Measurements from ENCODE around the gene PSAP.

Gene PSAP

DNA sequence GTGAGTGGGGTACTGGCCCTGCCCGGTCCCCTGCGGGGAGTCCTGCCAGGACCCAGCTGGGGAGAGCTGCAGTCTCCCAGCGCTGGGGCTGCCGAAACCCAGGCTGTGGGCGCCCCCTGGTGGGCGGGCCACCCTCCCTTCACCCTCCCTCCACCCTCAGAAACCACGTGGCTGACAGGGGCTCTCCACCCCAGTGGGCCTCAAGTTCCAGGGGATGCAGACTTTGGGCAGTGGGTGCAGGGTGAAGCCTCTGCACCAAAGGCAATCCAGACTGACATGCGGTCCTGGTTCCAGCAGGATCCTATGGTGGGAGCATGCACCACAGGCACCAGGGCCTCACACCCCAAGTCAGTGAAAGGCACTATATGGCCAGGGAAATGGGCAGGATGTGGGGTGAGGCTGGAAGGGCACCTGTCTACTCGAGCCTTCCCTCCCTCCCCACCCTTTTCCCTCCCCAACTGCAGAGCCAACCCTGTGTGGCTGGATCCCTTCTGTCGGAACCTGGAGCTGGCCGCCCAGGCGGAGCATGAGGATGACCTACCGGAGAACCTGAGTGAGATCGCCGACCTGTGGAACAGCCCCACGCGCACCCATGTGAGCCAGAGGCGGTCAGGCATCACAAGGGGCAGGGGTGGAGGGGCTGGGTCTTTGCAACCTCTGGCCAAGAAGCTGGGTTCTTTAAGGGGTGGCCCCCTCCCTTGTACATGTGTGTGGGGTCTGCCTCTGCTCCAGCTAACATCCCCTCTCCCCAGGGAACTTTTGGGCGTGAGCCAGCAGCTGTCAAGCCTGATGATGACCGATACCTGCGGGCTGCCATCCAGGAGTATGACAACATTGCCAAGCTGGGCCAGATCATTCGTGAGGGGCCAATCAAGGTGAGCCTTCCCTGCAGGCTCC is 38.8 kb downstream of the PSAP start:
- no peak overlapping the region for H3K27ac ChIP-seq
- DNase-seq (ENCODE audit: low read depth, low spot score) = no peak

DNA sequence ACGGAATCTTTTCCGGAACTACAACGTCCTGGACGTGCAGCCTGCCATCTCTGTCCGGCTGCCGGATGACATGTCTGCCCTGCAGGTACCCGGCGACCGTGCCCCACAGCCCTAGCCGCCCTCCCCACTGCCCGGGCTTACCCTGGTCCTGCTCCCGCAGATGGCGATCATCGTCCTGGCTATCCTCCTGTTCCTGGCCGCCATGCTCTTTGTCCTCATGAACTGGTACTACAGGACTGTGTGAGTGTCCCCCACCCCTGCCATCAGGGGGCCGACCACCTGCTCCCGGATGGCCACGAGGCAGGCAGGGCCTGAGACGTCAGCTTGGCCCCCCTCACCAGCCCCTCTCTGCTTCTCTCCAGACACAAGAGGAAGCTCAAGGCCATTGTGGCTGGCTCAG is 39.7 kb downstream of the PSAP start:
- DNase-seq (ENCODE audit: low read depth, low spot score) = no peak
- H3K27ac ChIP-seq = no peak overlapping the region

DNA sequence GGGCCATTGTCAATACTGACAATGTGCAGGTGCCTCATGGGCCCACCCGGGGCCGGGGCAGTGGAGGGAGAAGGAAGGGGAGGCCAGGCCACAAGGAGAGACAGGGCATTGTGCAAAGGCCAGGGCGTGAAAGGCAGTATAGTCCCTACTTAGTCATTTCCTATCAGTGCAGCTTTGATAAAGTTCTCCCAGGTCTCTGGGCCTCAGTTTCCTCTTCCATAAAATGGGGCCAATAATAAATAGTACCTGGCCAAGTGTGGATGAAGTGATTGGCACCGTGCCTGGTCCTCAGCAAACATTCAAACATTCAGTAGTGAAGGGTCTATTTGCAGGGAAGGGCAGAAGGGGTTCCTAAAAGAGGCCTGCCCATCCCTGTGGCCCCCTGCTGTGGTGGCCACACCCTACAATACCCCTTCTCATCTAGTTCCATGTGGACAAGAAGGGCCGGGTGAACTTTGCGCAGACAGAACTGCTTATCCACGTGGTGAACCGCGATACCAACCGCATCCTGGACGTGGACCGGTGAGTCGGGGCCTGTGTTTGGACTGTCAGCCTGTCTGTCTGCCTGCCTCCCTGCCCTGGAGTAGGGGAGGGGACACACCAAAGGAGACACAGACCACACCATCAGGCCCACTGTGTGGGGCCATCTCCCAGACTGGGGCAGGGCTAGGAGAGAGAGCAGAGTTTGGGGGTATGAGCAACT is 40.9 kb downstream of the PSAP start:
- no peak for DNase-seq (ENCODE audit: low read depth, low spot score)
- H3K27ac ChIP-seq = no peak overlapping the region

DNA sequence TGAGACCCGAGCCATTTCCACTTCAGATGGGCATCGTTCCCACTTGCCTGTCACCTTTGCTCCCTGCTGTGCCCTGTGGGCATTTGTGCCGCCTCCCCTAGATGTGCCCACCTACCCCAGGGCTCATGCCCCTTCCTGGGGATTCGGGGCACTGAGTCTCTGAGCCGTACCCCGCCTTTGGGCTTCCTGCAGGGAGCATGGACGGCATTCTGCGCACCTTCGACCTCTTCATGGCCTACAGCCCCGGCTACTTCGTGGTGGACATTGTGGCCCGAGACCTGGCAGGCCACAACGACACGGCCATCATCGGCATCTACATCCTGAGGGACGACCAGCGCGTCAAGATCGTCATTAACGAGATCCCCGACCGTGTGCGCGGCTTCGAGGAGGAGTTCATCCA is 41.4 kb downstream of the PSAP start:
- H3K27ac ChIP-seq = no peak overlapping the region
- DNase-seq (ENCODE audit: low read depth, low spot score) = no peak

DNA sequence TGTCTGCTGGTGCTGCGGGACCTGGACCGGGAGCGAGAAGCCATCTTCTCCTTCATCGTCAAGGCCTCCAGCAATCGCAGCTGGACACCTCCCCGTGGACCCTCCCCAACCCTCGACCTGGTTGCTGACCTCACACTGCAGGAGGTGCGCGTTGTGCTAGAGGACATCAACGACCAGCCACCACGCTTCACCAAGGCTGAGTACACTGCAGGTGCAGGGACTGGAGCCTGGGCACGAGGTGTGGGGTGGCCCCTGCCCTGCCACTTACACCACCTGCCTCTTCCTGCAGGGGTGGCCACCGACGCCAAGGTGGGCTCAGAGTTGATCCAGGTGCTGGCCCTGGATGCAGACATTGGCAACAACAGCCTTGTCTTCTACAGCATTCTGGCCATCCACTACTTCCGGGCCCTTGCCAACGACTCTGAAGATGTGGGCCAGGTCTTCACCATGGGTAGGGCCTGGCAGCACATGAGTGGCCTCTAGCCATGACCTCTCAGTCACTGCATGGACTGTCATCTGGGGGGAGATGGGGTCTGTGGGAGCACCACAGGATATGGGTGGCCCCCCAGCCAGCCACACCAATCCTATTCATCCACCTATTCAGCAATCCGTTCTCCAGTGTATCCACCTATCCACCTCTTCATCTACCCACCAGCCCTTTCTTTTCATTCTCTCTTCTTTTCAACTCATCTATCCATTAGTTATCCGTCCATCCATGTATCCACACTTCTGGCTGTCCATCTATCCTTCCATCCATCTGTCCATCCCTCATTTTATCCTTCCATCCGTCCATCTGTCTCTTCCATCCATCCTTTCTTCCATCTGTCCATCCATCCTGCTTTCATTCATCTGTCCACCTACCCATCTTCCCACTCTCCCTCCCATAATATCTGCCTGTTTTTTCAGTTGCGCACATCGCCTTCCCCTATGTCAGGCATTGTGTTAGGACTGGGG is 43.2 kb downstream of the PSAP start:
- H3K27ac ChIP-seq = no peak overlapping the region
- DNase-seq (ENCODE audit: low read depth, low spot score) = no peak

DNA sequence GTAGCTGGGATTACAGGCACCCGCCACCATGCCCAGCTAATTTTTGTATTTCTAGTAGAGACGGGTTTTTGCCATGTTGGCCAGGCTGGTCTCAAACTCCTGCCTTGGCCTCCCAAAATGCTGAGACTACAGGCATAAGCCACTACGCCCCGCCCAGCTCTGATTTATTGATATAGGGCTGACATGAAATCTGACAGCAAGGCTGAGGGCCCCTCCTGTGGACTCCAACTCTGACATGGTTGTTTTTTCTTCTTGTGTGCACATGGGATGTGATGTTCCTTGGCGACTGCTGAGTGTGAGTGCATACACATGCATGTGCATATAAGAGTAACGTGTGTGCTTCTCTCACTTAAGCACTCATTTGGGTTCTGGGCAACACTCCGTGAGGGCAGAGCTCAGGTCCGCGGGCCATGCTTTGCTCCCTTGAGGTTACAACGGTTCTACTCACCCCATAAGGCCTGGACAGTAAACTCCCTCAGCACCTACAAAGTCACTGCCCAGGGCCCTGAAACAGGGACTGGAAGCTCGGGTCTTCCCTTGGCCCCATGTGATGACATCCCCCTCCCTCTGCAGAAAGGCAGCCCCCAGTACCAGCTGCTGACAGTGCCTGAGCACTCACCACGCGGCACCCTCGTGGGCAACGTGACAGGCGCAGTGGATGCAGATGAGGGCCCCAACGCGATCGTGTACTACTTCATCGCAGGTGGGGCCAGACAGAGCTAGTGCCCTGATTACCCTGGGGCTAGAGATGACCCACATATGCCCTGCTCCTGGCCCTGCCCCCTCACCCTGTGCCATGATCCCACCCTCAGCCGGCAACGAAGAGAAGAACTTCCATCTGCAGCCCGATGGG is 44.1 kb downstream of the PSAP start:
- no peak for DNase-seq (ENCODE audit: low read depth, low spot score)
- no peak overlapping the region for H3K27ac ChIP-seq

DNA sequence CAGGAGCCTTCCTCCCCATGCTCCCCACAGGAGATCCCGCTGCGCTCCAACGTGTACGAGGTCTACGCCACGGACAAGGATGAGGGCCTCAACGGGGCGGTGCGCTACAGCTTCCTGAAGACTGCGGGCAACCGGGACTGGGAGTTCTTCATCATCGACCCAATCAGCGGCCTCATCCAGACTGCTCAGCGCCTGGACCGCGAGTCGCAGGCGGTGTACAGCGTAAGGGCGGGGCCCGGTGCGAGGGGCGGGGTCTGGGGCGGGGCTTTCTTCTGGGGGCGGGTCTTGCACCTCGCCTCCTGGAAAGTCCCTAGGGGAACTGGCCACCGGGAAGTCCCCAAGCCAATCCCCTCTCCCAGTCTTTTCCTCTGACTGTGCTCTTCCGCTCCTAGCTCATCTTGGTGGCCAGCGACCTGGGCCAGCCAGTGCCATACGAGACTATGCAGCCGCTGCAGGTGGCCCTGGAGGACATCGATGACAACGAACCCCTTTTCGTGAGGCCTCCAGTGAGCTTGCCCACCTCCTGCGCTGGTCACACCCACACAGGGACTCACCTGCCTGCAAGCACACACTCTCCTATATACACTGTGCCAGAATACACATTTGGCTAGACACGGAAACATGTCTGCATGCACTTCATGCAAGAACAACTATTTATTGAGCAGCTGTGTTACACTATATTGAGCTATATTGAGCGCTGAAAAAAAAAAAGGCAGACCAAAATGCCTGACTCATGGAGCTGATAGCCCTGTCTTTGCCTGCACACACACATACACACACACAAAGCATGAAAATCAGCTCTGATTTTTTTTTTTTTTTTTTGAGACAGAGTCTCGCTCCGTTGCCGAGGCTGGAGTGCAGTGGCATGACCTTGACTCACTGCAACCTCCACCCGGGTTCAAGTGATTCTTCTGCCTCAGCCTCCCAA is 45.0 kb downstream of the PSAP start:
- H3K27ac ChIP-seq = no peak overlapping the region
- no peak for DNase-seq (ENCODE audit: low read depth, low spot score)

DNA sequence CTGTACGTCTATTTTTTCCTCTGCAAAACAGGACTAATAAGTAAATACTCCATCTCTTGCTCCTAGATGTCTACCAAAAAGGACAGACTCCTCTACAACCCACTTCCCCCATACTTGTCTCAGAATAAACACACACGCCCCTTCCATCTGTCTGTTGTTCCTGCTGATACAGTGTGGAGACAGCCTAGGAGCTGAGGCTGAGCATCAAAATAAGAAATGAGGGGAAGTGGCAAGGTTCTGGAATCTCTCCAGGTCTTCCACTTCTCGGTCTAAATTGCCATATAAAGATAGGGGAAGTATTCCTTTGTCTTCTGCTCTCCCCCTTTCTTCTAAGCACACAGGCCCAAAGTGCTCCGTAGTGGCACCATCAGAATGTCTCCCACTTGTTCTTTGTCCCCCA is 47.0 kb downstream of the PSAP start:
- H3K27ac ChIP-seq = no peak overlapping the region
- DNase-seq (ENCODE audit: low read depth, low spot score) = no peak

DNA sequence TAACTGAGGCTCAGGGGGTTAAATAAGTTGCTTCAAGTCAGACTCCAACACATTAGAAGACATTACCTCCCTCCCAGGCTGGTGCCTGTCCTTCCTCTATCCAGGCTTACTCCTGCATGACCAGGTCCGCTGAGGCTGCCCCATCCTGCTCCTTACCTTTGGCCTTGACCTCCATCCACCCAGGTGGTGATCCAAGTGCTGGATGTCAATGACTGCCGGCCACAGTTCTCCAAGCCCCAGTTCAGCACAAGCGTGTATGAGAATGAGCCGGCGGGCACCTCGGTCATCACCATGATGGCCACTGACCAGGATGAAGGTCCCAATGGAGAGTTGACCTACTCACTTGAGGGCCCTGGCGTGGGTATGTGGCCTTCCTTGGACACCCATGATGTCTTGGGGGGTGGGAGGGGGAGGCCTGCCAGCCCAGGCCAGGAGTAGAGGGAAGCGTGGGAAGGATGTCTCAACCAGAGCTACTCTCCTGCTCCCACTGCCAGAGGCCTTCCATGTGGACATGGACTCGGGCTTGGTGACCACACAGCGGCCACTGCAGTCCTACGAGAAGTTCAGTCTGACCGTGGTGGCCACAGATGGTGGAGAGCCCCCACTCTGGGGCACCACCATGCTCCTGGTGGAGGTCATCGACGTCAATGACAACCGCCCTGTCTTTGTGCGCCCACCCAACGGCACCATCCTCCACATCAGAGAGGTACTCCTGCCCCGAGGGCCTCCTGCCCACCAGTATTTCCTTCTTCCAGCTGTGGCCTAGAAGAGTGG is 48.1 kb downstream of the PSAP start:
- no peak for DNase-seq (ENCODE audit: low read depth, low spot score)
- H3K27ac ChIP-seq = no peak overlapping the region

DNA sequence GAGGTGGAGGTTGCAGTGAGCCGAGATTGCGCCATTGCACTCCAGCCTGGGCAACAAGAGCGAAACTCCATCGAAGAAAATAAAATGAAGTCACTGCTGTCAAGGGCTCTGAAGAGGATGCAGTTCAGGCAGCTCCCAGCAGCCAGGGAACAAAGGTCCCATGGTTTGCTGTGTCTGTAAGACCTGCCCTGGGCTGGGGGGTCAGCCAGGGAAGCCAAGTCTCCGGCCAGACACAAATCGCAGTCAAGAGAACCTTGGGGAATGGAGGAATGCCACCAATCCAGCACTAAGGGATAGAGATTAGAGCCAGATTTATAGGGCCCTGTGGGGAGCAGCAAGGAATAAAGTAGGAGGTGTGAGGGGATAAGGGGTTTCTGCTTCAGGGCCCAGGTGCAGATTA is 48.8 kb downstream of the PSAP start:
- H3K27ac ChIP-seq = no peak overlapping the region
- DNase-seq (ENCODE audit: low read depth, low spot score) = no peak

DNA sequence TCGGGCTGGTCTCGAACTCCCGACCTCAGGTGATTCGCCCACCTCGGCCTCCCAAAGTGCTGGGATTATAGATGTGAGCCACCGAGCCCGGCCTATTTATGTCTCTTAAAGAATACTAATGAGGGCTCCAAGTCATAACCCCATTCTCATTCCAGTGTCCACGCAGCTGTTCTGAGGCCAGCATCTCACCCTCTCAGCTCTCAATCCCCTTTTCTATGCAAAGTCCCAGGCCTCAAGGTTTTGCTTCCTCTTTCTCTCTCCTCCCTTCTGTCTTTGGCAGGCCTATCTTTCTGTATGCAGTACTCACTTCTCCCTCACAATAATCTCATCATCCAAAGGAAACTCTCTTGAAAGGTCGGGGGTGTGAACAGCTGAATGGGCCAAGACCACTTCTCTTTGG is 49.7 kb downstream of the PSAP start:
- no peak for DNase-seq (ENCODE audit: low read depth, low spot score)
- H3K27ac ChIP-seq = no peak overlapping the region

DNA sequence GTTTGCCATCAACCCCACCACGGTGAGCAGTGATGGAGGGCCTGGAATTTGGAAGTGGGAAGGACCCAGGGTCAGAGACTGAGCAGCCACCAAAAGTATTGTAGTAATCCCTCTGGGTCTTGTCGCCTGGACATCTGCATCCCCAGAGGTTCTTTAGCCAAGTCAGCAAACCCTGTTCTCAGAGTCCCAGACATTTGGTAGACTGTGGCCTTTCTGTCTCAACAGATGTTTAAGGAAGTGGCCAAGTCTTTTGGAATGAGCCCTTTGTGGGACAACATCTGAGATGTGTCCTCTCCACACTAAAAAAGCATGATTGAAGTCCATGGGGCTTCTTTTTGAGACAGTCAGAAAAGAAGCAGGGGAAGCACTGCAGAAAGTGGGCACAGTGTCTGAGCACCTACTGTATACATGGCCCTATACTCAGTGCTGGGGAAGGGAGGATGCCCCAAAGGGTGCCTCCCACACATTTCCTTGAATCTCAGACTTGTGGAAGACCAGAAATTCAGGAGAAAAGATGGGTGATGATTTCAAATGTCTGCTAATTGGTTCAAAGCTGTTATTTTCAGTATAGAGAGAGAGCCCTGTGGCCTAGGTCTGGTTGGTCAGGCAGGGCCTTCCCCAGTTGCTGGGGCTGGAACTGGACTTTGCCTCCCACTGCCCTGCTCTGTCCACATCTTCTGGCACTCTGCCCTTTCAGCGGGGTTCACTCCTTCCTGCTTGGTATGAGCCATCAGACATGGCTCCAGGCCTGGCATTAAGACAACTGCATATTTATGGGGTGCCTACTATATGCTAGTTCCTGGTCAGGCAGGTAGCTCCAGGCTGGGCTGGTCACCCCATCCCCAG is 51.2 kb downstream of the PSAP start:
- no peak for DNase-seq (ENCODE audit: low read depth, low spot score)
- H3K27ac ChIP-seq = no peak overlapping the region

DNA sequence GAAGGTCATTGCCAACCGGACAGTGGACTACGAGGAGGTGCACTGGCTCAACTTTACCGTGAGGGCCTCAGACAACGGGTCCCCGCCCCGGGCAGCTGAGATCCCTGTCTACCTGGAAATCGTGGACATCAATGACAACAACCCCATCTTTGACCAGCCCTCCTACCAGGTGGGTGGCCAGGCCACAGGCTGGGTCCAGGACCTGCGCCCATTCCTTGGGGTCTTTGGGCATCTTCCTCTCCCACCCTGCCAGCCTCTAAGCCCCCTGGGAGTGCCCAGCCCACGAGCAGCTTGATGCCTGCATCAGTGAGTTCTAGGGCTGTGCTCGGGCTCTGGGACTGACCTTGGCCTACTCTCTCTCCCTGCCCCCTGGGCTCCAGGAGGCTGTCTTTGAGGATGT is 51.9 kb downstream of the PSAP start:
- no peak overlapping the region for H3K27ac ChIP-seq
- DNase-seq (ENCODE audit: low read depth, low spot score) = no peak

DNA sequence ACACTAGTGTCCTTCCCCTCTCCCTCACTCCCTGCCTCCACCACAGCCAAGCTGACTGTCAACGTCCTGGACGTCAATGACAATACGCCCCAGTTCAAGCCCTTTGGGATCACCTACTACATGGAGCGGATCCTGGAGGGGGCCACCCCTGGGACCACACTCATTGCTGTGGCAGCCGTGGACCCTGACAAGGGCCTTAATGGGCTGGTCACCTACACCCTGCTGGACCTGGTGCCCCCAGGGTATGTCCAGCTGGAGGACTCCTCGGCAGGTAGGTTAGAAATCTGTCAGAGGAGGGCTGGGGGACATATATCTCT is 52.8 kb downstream of the PSAP start:
- no peak for DNase-seq (ENCODE audit: low read depth, low spot score)
- no peak overlapping the region for H3K27ac ChIP-seq

DNA sequence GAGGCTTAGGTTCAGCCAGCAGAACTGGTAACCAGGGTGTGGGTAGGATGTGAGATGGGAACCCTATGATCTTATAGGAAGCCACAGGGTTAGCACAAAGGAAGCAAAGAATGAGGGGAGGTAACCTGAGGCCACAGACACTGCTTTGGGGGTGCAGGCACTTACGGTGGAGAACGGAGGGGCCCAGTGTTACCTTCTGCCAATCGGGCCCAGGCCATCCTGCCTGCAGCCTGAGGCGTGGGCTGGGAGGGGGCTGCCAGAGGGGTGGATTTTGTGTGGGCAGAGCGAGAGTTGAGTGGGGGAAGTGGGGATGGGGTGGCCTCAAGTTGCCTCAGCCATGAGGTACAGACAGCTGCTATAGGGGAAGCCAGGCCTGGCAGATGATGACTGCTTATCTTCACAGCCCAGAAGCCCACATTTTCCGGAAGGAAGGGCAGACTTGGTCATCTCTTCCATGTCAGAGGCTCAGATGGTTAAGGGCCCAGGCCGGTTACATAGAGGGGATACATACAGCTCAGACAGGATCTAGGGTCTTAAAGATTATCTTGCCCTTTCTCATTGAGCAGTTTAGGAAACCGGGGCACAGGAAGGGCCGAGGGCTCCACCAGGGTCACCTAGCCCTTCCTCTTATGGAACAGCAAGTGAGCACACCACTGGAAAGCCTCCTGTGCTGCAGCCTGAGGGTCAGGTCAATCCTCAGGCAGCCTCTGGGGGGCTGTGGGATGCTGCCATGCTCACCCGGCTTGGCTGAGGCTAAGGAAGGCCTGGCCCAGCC is 53.3 kb downstream of the PSAP start:
- no peak overlapping the region for H3K27ac ChIP-seq
- no peak for DNase-seq (ENCODE audit: low read depth, low spot score)

DNA sequence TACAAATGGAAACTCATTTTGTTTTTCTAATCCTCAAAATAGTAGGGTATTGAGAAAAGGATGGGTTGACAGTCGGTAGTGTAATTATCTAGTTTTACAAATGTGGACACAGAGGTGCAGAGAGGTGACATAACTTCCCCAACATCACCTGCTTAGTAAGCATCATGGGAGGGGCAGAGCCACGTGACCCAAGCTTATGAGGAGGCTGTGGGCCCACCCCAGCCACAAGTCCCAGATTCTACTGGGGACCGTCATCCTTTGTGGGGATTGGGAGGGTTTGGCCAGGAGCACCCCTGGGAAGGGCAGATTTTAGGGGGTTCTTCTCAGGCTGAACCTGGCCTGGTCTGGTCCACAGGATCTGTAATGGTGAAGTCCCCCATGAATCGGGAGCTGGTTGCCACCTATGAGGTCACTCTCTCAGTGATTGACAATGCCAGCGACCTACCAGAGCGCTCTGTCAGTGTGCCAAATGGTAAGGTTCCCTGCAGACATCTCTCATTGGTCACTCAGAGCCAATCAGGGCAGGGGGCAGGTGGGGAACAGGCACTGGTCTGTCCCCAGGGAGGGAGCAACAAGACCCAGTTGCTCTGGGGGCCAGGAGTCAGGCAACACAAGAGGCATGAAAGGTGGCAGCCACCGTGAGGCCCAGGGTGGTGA is 54.2 kb downstream of the PSAP start:
- no peak overlapping the region for H3K27ac ChIP-seq
- DNase-seq (ENCODE audit: low read depth, low spot score) = no peak
